ENCODE data around the gene PIGU.
"Not testable (repeated sequence)": the region's sequence is repeated elsewhere in the genome, so short reads cannot be mapped to it uniquely, and the experiment has no call there.

DNA sequence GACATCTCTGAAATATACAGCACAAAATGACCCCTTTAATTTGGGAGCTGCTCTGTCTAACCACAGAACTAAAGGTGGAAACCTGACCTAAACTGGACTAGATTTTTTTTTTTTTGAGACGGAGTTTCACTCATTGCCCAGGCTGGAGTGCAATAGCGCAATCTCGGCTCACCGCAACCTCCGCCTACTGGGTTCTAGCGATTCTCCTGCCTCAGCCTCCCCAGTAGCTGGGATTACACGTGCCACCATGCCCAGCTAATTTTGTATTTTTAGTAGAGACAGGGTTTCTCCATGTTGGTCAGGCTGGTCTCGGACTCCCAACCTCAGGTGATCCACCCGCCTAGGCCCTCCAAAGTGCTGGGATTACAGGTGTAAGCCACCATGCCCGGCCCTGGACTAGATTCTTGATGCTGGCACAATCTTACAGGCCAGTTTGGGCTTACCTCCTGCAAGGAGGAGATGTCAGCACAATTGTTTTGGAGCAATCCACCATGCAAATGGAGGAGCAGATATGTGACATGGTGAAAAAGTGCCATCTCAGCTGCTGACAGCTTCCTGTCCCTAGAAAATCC is 37.1 kb upstream of the PIGU start:
- TF ChIP-seq POLR2AphosphoS5 (IDR thresholded peaks at IDR 0.05; ENCODE audit: borderline replicate concordance, low read depth, low read length); EZH2 (IDR thresholded peaks at IDR 0.05); FOXP2 (optimal IDR thresholded peaks at IDR 0.05; ENCODE audit: control extremely low read depth, extremely low read length, insufficient read depth): not testable (repeated sequence)
